ENCODE data around the gene XPO1. TPM values are rescaled to one million over a fixed set of nuclear protein-coding genes. Genes with fewer than 3 reads are reported as not detected.

Gene XPO1
- total RNA-seq, 3 donors from 2014 or later (not counting 1 experiment from before 2014, with no cell fraction given) = 120 to 157 (median 137) TPM

DNA sequence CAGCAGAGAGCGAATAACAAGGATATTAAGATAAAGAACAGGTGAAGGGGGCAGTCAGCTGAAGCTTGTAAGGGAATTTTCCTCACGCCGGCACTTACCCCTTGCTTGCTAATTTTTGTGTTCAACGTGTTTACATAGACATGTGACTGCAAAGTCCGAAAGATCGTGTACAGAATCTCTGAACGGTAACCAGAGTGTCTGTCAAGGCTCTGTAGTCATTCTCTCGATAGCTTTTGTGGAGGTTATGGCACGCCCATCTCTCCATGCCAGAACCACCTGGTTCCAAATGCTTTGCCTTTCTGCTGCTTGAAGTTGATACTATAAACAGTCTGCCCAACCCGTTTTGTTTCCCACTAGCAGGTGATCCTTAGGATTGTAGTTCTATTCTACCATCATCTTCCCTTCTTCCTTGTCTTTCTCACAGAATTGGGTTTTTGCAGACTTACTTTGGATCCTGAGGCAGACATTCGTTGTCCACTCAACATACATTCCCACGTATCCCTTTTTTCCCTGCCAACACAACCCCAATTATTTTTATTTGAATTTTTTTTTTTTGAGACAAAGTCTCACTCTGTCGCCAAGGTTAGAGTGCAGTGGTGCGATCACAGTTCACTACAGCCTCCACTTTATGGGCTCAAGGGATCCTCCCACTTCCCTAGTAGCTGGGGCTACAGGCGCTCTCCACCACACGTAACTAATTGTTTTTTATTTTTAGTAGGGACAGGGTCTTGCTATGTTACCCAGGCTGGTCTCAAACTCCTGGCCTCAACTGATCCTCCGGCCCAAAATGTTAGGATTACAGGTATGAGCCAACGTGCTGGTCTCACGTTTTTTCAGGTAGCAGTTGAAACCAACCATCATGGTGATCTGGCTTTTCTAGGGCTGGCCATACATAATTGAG, 66.0 kb downstream of the XPO1 start:
- Histone ChIP-seq H3K36me3 (ENCODE audit: control insufficient read depth, insufficient read depth, low read length) (peaks cover 13% of the 10 kb centered on the region), H3K27me3 (ENCODE audit: control insufficient read depth, insufficient read depth, low read length) (no peaks in the 10 kb centered on the region), H3K4me1 (ENCODE audit: control insufficient read depth, insufficient read depth, low read length) (peaks cover 26% of the 10 kb centered on the region), H3K9me3 (ENCODE audit: control insufficient read depth, insufficient read depth, low read length) (no peaks in the 10 kb centered on the region), H3K4me3 (ENCODE audit: low read length) (peak overlapping the region; percentile 98), H3K27ac (ENCODE audit: low read length) (peak overlapping the region; percentile 99)
- intact Hi-C loops (cut with micrococcal nuclease) = loop anchor here (1.0 kb wide), 2 partner anchors 22 to 66 kb away; partner anchors contain the start of gene XPO1
- no peak for TF ChIP-seq CTCF (IDR thresholded peaks at IDR 0.05)
- Mint-ChIP-seq H3K36me3 (no peaks in the 10 kb centered on the region), H3K9me3 (no peaks in the 10 kb centered on the region), H3K27me3 (ENCODE audit: low read depth in 2 of 2) (no peaks in the 10 kb centered on the region), H3K4me1 (peaks cover 29 to 31% of the 10 kb centered on the region in 2 donors), H3K4me3 (peak overlapping the region; percentile 91), H3K27ac (peak overlapping the region; percentile 91 to 95)
- 43% methylated on average over 19 of the region's 19 CpGs for WGBS (ENCODE audit: insufficient coverage)
- DNase-seq (peak in 1 of 2 donors; percentile 68), ATAC-seq (no peak)

GRCh38 chr2:61470965-61471904, 66.9 kb downstream of the XPO1 start, which contains the start of gene USP34:
TSS of gene USP34 (minus strand) at chr2:61471087. CDS start at chr2:61470692, 395 bp downstream.
- ATAC-seq (peak; percentile 85 to 97 (median 89)), DNase-seq (peak; percentile 85 to 97)
- H3K9me3 ChIP-seq (ENCODE audit: control insufficient read depth, insufficient read depth, low read length) = no peaks in the 10 kb centered on the region
- H3K4me3 ChIP-seq (ENCODE audit: low read length) = peak within 1 kb of the TSS; percentile 98
- under 1% methylated on average over 84 of the region's 91 CpGs for WGBS (ENCODE audit: insufficient coverage)
- H3K4me1 Mint-ChIP-seq = peaks cover 29 to 31% of the 10 kb centered on the region in 2 donors
- no peaks in the 10 kb centered on the region for H3K36me3 Mint-ChIP-seq
- H3K36me3 ChIP-seq (ENCODE audit: control insufficient read depth, insufficient read depth, low read length) = peaks cover 15% of the 10 kb centered on the region
- no peaks in the 10 kb centered on the region for H3K27me3 ChIP-seq (ENCODE audit: control insufficient read depth, insufficient read depth, low read length)
- H3K27ac Mint-ChIP-seq = peak within 1 kb of the TSS; percentile 91 to 95
- H3K27ac ChIP-seq (ENCODE audit: low read length) = peak within 1 kb of the TSS; percentile 99
- H3K4me3 Mint-ChIP-seq = peak within 1 kb of the TSS; percentile 96
- H3K9me3 Mint-ChIP-seq = no peaks in the 10 kb centered on the region
- H3K27me3 Mint-ChIP-seq (ENCODE audit: low read depth in 2 of 2) = no peaks in the 10 kb centered on the region
- TF ChIP-seq CTCF (IDR thresholded peaks at IDR 0.05) = no peak
- peaks cover 27% of the 10 kb centered on the region for H3K4me1 ChIP-seq (ENCODE audit: control insufficient read depth, insufficient read depth, low read length)
- intact Hi-C loops (cut with micrococcal nuclease) = loop anchor here (1.0 kb wide), 3 partner anchors 21 to 67 kb away; partner anchors contain the start of gene XPO1

DNA sequence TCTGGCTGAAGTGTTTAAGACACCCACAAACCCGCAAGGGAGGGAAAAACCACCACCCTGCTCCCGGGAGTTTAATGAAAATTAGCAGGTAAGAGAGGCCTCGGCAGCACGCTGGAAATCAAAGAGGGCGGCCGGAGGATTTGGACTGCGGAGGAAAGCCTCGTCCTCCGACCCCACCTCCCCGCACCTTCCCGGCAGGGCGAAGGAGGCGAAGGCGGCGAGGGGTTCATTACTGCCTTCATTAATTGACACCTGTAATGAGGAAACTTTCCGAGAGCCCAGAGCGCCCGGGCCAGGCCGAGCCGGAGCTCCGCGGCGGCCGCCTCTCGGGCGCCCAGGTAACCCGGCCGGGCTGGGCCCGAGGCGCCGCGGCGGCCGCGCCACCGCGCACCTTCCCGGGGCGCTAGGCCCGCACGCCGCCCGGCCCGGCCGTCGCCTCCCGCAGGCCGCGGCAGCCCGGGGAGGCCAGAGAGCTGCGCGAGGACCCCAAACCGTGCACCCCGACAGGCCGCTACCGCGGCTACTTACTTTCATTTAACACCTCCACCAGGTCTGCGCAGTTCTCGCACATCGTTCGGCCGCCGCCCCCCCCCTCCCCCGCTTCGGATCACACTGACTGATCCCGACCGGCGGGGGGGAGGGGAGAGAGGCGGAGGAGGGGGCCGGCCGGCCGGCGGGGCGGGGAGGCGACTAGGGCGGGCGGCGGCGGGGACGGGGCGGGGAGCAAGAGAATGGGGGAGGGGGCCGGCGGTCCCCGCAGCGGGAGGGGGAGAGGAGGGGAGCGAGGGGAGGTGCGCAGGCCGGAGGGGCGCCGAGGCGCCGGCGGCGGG, 67.8 kb downstream of the XPO1 start:
- ATAC-seq (peak; percentile 40 to 61 (median 50)), DNase-seq (peak; percentile 71 to 81)
- Mint-ChIP-seq H3K36me3 (no peaks in the 10 kb centered on the region), H3K27me3 (ENCODE audit: low read depth in 2 of 2) (no peaks in the 10 kb centered on the region), H3K4me3 (peak overlapping the region; percentile 96), H3K9me3 (no peaks in the 10 kb centered on the region), H3K27ac (peak overlapping the region; percentile 91 to 95), H3K4me1 (peaks cover 31 to 32% of the 10 kb centered on the region in 2 donors)
- Histone ChIP-seq H3K36me3 (ENCODE audit: control insufficient read depth, insufficient read depth, low read length) (peaks cover 12% of the 10 kb centered on the region), H3K27me3 (ENCODE audit: control insufficient read depth, insufficient read depth, low read length) (no peaks in the 10 kb centered on the region), H3K27ac (ENCODE audit: low read length) (peak overlapping the region; percentile 99), H3K4me3 (ENCODE audit: low read length) (peak overlapping the region; percentile 98), H3K4me1 (ENCODE audit: control insufficient read depth, insufficient read depth, low read length) (peaks cover 29% of the 10 kb centered on the region), H3K9me3 (ENCODE audit: control insufficient read depth, insufficient read depth, low read length) (no peaks in the 10 kb centered on the region)
- intact Hi-C loops (cut with micrococcal nuclease) = loop anchor here (1.0 kb wide), 1 partner anchor 44 kb away; no protein-coding TSS in a partner anchor
- under 1% methylated on average over 68 of the region's 94 CpGs for WGBS (ENCODE audit: insufficient coverage)
- TF ChIP-seq CTCF (IDR thresholded peaks at IDR 0.05) = no peak

All from natural killer cell (primary cell).